KOPT-K1 (cell line): ENCODE results near the gene TNNC1.

Source experiments
- H3K27ac ChIP-seq: fragments of 200-600 bp; sonication (generic); 2 replicates; pipeline ENCODE4 v1.5.1; 2016; ENCODE audit warnings: antibody characterized with exemption, mild to moderate bottlenecking, low read depth, low read length; ENCODE audit not compliant: poor library complexity, severe bottlenecking
- H3K36me3 ChIP-seq: fragments of 200-600 bp; sonication (generic); 2 replicates; pipeline ENCODE4 v1.5.1; 2017; ENCODE audit warnings: antibody characterized with exemption, mild to moderate bottlenecking, low read length, moderate library complexity; ENCODE audit not compliant: insufficient read depth
- H3K9me3 ChIP-seq: fragments of 200-600 bp; sonication (generic); 2 replicates; pipeline ENCODE4 v1.5.1; 2017; ENCODE audit warnings: antibody characterized with exemption, low read length, mild to moderate bottlenecking; ENCODE audit not compliant: insufficient read depth, poor library complexity, severe bottlenecking

Gene TNNC1

GRCh38 chr3:52415800-52416199, 38.0 kb downstream of the TNNC1 start:
- Histone ChIP-seq H3K9me3 (no peaks in the 10 kb centered on the region), H3K27ac (no peak overlapping the region), H3K36me3 (peaks cover 66% of the 10 kb centered on the region)

- Histone ChIP-seq H3K36me3 (peaks cover 64% of the 10 kb centered on the region), H3K9me3 (no peaks in the 10 kb centered on the region), H3K27ac (peak overlapping the region; percentile 86)
Measured at GRCh38 chr3:52408466-52408865, 45.4 kb downstream of the TNNC1 start.

- Histone ChIP-seq H3K9me3 (no peaks in the 10 kb centered on the region), H3K36me3 (peaks cover 65% of the 10 kb centered on the region), H3K27ac (no peak overlapping the region)
Measured at GRCh38 chr3:52407779-52408178, 46.1 kb downstream of the TNNC1 start.

DNA sequence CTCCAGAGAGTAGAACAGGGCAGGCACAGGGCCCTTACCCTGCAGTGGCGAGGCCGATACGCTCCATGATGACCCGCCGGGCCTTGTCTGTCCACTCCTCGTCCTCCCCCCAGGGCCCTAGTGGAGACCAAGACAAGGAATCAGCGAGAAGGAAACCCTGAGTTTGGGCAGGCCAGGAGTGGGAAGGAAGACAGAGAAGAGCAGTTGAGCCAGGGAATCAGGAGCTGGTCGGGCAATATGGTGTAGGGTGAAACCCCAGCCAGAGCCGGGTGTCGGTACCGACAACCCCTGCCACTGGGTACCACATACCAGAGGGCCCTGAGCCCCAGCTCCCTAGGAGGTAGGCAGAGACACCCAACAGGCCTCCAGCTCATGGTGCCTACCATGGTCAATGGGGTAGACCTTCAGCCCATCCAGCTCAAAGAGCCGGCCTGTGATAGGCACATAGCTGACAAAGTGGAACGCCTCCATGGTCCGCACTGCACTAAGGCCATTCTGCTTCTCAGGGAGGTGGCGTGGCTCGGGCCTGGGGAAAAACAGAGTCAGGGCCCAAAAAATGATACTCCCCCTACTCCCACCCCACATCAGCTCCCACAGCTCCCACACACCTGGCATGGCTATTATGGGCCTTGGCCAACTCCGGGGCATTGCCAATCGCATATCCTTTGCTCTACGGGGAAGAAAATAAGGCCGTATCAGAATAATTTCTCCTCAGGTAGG, 46.9 kb downstream of the TNNC1 start:
- Histone ChIP-seq H3K9me3 (no peaks in the 10 kb centered on the region), H3K27ac (no peak overlapping the region), H3K36me3 (peaks cover 69% of the 10 kb centered on the region)

DNA sequence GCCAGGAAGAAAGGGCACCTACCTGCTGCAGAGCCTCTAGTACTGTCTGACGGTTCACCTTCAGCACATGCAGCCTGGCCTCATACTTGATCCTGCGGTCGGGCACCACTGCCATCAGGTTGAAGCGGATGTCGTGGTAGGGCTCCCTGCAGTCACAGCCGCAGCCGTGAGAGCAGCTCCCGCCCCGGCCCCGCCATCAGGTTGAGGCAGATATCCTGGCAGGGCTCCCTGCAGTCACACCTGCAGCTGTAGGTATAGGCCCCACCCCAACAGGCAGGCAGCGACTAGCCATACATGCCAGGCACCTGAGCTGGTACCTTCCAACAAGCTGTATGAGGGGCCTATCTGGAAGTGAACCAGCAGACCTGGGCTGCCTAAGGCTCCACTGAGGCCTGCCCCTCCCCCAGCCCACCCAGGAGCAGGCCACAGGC, 47.6 kb downstream of the TNNC1 start:
- H3K27ac ChIP-seq, result peak overlapping the region; percentile 6
- H3K36me3 ChIP-seq, result peaks cover 76% of the 10 kb centered on the region
- H3K9me3 ChIP-seq, result no peaks in the 10 kb centered on the region

- Histone ChIP-seq H3K36me3 (peaks cover 82% of the 10 kb centered on the region), H3K9me3 (no peaks in the 10 kb centered on the region), H3K27ac (peak overlapping the region; percentile 6)
Measured at GRCh38 chr3:52405601-52406110, 48.2 kb downstream of the TNNC1 start.

DNA sequence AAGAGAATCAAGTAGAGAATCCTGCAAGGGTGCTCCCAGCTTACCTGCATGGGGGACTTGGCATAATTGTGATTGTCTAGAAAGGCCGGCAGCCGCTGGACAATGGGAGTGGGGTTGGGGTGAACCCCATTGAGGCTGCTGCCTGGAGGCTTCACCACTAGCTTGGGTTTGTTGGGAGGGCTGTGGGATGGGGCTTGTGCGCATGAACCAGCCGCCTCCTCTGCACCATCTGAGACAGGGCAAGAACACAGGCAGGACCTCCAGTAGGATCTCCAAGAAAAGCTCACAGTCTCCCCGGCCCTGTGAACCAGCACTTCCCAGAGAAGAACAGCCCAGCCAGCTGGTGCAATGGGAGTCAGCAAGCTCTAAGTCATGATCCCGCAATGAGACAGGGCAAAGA, 48.8 kb downstream of the TNNC1 start:
- Histone ChIP-seq H3K36me3 (peaks cover 88% of the 10 kb centered on the region), H3K9me3 (no peaks in the 10 kb centered on the region), H3K27ac (no peak overlapping the region)

DNA sequence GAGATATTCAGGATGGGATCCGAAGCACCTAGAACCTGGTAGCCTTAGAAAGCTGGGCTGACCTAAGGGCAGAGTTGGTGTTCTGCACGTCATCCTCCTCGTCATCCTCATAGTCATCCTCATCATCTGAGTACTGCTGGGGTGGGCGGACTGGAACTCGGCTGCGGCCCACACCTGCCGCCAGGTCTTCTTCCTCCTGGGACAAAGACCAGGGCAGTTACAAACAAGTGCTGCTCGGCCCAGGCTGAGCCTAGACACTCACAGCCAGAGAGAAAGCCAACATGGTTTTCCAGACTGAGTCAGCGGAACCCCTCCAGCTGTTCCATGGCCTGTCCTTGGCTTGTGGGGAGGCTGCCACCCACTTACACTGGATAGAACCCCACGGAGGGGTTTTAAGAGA, 49.5 kb downstream of the TNNC1 start:
- Histone ChIP-seq H3K27ac (no peak overlapping the region), H3K36me3 (peaks cover 94% of the 10 kb centered on the region), H3K9me3 (no peaks in the 10 kb centered on the region)

GRCh38 chr3:52403955-52404354, 49.9 kb downstream of the TNNC1 start:
- Histone ChIP-seq H3K27ac (no peak overlapping the region), H3K36me3 (peaks cover 99% of the 10 kb centered on the region), H3K9me3 (no peaks in the 10 kb centered on the region)

DNA sequence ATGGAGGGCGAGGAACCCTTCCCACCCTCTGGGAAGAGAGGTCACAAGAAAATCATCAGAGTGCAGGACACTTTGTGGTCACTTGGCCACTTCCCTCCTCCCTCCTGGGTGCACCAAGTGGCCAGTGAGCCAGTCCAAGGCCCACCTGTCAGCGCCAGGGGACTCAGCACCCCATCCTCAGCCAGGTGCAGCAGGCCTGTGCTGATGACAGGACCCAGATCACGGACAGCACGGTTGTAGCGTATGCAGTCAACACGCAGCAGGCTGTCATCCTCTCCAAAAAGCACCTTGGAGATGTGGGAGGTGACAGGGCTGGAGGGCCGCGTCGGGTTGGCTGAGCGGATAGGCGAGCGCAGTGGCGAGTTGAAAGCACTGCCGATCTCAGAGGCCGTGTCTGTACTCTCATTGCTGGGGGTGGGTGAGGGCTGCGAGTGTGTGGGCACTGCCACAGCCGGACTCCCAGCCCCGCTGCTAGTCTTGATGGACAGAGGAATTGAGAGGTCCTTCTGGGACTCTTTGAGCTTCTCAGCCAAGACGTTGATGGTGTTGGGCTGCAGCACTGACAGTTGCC, 50.5 kb downstream of the TNNC1 start:
- peaks cover 99% of the 10 kb centered on the region for H3K36me3 ChIP-seq

GRCh38 chr3:52402706-52403270, 51.1 kb downstream of the TNNC1 start:
- Histone ChIP-seq H3K9me3 (no peaks in the 10 kb centered on the region), H3K36me3 (peaks cover 93% of the 10 kb centered on the region), H3K27ac (no peak overlapping the region)

More for the DNA sequence above, 50.5 kb downstream of the TNNC1 start:
- Histone ChIP-seq H3K27ac (no peak overlapping the region), H3K9me3 (no peaks in the 10 kb centered on the region)

DNA sequence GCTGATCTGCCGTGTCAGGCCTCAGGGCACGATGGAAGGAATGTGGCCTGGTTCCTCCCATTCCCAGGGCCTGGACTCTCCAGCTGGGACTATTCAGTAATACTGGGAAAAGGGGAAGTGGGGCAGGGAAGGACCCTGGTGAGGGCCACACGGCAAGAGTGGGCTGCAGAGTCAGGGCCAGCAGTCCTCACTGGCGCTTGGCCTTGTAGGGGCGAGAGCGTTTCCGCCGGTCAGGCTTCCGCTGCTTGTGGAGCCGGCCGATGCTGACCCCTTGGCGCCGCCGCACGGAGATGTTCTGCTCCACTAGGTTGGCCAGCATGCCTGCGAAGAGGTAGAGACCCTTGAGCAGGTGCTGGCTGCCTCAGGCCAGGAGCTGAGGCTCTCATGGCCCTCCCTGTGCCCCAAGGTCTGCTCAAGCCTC, 51.7 kb downstream of the TNNC1 start:
- H3K27ac ChIP-seq, result no peak overlapping the region
- peaks cover 87% of the 10 kb centered on the region for H3K36me3 ChIP-seq
- H3K9me3 ChIP-seq, result no peaks in the 10 kb centered on the region

DNA sequence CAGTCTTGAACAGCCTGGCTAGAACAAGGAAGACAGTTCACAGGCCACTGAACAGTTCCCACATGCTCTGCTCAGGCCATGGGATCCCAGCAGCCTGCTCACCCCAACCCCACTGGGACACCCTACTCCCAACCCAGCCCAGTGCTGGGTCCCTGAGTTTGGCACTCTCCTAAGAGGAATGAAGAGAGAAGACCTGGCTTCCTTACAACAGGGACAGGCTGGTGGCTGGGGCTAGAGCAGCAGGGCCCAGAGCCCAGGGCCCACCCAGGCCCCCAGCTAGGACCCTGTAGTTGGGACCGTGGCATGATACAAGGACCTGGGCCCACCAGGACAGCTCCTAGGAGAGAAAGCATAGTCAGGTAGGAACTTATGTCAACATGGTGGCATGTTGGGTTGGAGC, 52.3 kb downstream of the TNNC1 start:
- Histone ChIP-seq H3K36me3 (peaks cover 81% of the 10 kb centered on the region), H3K9me3 (no peaks in the 10 kb centered on the region)

More for the DNA sequence above, 52.3 kb downstream of the TNNC1 start:
- no peak overlapping the region for H3K27ac ChIP-seq
